Ramos (cell line): Measurements from ENCODE around the gene ATP2C1.
"Not testable (repeated sequence)": the region's sequence is repeated elsewhere in the genome, so short reads cannot be mapped to it uniquely, and the experiment has no call there.

Source experiments
- in situ Hi-C: fragments of 300-500 bp; cut with MboI; formaldehyde crosslinking; loops from one replicate; pipeline ENCODE4 v1.14.3; 2022; ENCODE audit warnings: low sequenced_read_pairs; ENCODE audit not compliant: unreplicated experiment

The ATP2C1 gene

DNA sequence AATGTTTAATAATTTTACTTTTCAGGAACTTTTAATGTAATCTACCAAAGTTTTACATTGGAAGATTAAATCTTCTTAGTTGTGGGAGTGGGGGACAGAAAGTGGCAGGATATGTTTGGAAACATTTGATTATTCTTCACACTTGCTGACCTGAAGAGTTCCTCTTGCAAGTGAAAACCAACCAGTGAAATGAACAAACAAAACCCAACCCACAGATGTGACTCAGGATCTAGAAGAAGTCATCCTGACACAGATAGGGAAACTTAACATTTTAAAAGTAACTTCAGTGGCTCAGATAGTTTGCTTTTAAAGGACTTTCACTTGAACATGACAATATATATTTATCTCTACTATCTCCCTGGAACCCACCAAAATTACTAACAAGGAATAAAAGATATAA, 77.3 kb downstream of the ATP2C1 start:
- in situ Hi-C loops = no loop called here

DNA sequence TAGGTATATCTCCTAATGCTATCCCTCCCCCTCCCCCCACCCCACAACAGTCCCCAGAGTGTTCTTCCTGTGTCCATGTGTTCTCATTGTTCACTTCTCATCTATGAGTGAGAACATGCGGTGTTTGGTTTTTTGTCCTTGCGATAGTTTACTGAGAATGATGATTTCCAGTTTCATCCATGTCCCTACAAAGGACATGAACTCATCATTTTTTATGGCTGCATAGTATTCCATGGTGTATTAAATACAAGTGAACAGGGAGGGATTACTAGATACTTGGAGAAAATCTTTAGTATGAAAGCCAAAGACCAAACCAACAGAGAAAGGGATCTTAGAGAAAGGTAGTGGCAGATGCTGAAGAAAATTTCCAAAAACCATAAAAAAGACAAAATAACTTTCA, 78.7 kb downstream of the ATP2C1 start:
- in situ Hi-C loops = not testable (repeated sequence)

DNA sequence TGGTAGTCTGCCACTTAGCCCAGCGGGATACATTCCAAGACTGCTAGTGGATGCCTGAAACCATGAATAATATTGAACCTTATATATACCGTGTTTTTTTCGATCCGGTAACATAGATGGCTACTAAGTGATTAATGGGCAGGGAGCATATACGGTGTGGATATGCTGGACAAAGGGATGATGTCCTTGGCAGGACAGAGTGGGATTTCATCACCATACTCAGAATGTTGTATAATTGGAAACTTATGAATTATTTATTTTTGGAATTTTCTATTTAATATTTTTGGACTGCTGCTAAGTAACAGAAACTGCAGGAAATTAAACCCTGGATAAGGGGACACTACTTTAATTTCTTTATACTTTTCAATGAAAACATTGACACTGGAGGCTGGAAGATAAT, 79.5 kb downstream of the ATP2C1 start:
- in situ Hi-C loops = no loop called here

DNA sequence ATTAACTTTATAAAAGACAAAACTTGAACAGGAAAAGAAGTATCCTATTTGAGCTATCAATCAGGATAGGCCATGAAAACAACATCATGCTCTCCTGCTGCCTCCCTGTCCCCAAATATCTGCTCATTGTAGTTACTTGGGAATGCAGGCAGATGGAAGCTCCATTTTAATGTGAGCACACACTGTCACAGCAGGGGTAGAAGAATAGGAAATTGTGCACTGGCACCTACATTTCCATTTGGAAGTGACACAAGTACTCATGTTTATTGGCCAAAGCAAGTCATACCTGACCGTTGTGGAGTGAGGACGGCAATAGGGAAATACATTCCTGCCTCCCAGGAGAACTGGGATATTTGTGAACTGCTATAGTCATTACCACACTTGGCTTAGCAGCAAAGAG, 80.3 kb downstream of the ATP2C1 start:
- in situ Hi-C loops = no loop called here

DNA sequence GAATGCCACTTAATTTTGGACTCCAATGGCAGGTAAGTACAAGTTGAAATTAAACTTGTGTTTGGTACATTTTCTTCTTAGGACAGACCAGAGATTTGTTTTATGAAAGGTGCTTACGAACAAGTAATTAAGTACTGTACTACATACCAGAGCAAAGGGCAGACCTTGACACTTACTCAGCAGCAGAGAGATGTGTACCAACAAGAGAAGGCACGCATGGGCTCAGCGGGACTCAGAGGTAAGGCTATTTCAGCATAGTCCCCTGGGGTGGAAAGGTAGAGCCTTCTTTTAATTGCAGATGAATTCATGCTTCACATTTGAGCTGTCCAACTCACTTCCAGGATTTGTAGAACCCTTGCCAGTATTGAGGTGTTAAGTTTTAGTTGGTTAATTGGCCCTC, 81.4 kb downstream of the ATP2C1 start:
- in situ Hi-C loops = no loop called here

DNA sequence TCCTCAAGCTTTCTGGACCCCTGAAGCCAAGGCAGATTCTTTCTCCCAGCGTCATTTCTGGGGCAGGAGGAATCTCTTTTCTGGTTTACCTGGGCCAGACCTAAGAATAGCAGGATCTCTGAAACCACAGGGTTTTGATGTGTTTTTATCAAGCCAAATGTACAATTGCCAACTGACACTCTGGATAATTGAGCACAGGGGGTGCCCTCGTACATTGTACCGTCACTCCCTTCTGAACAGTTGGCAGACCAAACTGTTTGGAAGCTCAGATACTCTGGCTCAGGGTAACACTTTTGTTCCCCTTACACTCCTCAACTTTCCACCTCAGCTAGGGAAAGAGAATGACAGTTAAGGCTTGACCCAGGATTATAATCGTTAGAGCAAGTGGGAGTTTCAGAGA, 82.8 kb downstream of the ATP2C1 start:
- in situ Hi-C loops = no loop called here

DNA sequence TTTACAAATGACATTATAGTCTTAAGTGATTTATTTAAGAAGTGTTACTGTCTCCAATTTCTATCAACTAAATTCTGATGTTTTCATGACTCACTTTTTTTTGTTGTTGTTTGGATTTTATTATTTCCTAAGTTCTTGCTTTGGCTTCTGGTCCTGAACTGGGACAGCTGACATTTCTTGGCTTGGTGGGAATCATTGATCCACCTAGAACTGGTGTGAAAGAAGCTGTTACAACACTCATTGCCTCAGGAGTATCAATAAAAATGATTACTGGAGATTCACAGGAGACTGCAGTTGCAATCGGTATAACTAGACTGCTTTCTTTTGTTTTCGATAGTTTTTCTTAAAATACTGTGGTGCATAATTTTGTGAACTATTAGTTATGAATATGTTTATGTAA, 85.2 kb downstream of the ATP2C1 start:
- in situ Hi-C loops = no loop called here

DNA sequence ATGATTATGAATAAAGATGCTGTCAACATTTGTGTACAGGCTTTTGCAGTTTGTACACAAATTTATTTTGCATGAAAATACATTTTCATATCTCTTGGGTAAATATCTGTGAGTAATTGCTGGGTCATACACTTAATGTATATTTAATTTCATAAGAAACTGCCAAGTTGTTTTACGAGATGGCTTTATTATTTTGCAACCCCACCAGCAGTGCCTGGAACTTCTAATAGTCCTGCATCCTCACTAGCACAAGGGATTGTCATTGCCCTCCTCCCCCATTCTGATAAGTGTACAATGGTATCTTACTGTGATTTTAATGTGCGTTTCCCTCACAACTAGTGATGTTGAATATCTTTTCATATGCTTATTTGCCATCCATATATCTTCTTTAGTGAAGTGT, 87.6 kb downstream of the ATP2C1 start:
- in situ Hi-C loops = no loop called here

DNA sequence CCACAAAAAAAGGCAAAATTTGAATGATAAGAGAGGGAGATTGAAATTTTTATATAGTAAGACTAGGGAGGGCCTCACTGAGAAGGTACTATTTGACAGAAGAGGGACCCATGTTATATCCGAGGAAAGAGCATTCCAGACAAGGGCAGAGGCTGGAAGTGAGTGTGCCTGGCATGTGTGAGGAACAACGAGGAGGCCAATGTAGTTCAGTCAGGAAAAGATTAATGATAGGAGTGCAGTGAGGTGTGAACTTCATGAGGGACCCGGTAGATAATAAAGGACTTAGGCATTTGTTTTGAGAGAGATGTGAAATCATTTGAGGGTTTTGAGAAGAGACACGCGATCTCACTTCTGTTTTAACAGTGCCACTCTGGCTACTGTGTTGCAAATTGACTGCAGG, 96.4 kb downstream of the ATP2C1 start:
- in situ Hi-C loops = no loop called here

DNA sequence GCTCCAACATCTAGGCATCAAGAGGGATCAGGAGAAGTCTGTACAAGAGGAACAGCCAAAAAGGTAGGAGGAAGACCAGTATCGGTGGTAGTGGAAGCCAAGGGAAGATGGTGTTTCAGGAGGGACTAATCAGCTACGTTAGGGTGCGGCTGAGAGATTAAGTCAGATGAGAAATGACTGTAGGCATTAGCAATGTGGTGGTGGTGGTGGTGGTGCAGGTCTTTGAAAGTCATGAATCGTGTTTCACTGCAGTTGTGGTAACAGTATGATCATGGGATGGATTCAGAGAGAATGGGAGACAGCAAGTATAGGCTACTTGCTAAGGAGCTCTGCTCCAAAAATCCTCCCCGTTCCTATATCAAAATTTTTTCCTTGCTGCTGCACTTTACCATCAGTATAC, 97.2 kb downstream of the ATP2C1 start:
- in situ Hi-C loops = no loop called here

DNA sequence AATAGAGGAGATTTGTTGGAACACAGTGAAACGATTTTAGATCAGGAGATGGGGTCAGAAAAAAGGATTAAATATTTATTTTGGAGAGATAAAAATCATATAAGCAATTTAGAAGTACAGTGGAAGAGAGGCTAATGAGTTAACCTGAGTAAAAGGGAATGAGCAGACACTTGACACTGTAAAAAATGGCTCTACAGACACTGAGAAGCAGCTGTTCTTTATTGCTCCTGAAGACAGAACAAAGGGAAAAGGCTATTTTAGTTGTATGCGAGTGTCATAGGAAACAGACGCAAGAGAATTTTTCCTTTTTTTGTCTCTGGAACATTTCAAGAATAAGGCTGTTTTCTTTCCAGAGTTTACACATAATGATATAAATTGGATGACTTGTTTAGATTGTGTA, 98.5 kb downstream of the ATP2C1 start:
- in situ Hi-C loops = no loop called here

DNA sequence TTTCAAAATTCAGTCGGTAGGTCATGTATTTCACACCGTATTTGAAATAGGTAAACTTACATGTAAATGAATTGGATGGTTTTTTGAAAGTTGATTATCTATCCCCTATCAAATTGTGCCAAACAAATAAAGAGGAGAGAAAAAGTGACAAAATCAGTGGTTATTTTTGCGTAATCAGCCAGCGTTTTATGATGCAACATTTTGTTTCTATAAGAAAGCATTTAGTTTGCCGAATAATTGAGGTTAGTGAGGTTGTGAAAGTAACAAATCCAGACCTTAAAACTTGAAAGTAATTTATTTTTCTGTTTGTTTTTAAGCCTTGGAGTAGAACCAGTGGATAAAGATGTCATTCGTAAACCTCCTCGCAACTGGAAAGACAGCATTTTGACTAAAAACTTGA, 103.4 kb downstream of the ATP2C1 start:
- in situ Hi-C loops = no loop called here

DNA sequence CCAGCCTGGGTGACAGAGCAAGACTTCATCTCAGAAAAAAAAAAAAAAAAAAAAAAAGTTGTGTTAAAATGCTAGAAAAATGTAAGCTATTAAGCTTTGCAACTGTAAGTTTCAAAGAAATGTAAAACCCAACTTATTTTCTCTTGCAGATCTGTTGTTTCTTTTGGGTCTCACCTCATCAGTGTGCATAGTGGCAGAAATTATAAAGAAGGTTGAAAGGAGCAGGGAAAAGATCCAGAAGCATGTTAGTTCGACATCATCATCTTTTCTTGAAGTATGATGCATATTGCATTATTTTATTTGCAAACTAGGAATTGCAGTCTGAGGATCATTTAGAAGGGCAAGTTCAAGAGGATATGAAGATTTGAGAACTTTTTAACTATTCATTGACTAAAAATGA, 107.2 kb downstream of the ATP2C1 start:
- in situ Hi-C loops = no loop called here

DNA sequence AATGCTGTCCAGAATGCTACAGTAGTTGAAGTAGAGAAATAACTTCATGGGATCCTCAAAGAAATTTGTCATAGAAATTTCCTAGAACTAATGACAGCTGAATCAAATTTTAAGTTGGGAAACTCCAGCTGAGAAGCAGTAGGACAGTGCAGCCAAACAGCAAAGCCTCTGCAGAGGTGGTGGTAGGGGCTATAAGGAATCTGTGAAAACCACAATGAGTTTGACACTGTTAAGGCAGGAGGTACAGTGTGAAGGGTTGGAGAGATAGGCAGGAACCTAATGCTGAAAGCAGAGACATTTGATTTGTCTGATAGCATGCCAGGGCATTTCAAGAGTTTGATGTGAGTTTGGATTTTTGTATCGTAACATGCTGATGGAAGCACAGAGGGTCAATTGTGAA, 110.7 kb downstream of the ATP2C1 start:
- in situ Hi-C loops = no loop called here

DNA sequence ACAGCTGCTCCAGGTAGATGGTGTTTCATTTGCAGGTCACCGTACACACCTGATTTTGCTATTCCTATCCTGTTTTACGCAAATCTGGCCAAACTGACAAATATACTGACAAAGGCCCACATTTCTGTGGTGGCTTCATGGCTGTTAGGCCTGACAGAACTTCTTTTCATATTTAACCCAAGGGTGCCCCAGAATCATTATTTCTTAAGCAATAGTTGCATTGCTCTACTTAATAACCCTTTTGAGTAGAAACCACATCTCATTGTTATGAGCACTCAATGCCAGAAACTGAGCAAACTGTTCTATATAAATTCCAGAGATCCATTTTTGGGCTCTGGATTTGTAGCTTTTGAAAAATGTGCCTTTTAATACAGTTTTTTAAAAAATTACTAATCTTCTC, 113.4 kb downstream of the ATP2C1 start:
- in situ Hi-C loops = no loop called here

DNA sequence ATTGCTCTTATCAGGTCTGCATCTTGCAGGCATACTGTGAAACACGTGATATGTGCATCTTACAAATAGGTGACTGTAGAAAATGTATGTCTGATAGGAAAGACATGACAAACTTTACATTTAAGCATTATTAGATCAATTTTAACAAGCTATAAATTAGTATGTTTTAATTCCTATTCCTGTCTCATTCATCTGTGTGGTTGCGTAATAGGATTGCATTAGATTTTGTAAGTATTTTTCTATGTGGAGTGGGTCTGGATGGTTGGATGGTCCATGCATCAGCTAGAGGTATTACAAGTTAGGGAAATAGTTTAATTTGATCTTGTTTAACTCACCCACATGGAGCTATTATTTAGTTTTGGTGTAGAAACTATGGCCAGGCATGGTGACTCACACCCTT, 113.9 kb downstream of the ATP2C1 start:
- in situ Hi-C loops = no loop called here

DNA sequence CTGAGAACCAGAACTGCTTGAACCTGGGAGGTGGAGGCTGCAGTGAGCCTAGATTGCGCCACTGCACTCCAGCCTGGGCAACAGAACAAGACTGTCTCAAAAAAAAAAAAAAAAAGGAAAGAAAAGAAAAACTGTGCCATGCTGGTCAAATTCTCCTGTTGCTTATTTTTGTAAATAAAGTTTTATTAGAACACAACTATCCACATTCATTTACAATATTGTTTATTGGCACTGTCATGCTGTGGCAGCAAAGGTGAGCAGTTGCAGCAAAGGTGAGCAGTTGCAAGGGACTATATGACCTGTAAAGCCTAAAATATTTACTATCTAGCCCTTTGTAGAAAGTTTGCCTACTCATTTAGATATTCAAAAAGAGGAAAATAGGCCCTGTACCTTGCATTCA, 114.4 kb downstream of the ATP2C1 start:
- in situ Hi-C loops = no loop called here

DNA sequence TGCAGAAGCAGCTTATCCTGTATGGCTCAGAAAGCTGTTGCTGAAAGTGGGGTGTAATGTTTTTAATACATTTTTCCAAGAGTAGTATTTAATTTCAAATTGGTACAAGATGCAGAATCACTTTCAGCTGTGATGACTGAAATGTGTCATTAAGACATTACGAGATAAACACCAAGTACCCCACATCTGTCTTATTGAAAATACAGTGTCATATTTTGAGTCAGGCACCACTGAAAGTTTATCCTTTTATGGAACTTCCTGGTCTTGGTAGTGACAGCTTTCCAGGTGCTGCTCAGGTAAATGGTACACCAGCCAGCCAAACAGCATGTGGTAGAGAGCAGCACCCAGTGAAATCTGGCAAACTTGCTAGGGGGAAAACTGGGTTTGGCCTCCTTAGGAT, 115.8 kb downstream of the ATP2C1 start:
- in situ Hi-C loops = no loop called here

DNA sequence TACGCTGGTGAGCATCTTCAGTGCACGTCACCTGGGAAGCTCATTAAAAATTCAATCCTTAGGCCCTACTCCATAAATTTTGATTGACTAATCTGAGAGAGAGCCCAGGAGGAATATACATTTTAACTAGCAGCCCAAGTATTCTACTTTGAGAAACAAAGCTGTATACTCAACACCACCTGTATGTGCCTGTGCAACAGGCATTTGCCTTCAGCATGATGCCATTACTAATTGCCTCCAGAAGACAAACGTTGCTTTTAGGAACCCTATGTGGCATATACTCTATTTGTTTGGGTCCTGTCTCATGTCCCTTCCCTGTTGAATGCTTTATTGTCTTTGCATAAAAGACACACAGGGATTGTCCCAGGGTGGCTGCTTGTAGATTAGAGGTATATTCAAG, 125.1 kb downstream of the ATP2C1 start:
- in situ Hi-C loops = no loop called here

DNA sequence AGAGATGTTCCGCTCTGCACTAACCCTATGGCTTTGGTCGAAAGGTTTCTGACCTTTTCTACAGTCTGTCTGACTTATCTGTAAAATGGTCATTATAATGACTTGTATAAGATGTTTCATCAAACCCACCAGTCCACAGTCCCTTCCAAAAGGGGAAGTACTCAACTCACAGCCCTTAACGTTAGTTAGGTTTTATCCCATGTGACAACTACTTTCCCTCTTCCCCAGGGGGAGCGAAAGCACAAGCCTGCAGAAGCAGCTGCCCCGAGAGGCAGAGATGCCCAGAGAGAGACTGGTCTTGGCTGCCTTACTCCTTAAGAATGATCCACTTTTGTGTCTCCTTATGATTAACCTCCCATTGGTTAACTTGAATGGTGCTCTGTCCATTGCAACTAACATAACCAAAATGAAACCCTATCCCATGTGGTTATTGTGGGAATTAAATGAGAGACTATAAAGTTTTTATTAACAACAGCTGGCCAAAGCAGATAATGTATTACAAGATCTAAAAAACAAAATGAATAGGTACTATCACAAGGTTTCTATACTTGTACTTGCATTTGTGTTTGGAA, 126.3 kb downstream of the ATP2C1 start:
- in situ Hi-C loops = no loop called here

DNA sequence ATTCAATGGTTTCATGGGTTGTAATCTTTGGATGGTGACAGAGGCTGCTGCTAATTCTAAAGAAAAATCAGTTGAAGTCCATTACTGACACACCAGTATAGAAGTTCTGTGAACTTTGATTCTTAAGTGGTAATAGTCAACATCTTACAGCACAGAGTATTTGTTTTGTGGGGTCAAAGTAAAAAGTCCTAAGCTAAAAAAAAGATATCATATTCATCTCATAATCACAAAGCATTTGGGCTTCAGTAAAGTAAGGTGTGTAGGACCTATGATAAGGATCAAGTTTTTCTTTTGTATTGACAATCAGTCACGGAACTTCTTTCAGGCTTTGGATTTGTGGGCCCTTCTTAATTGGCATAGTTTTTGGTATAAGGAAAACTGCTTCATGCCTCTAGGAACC, 131.7 kb downstream of the ATP2C1 start:
- in situ Hi-C loops = loop anchor here (25.0 kb wide), 2 partner anchors 1012 to 1362 kb away; partner anchors contain the start of gene CPNE4

DNA sequence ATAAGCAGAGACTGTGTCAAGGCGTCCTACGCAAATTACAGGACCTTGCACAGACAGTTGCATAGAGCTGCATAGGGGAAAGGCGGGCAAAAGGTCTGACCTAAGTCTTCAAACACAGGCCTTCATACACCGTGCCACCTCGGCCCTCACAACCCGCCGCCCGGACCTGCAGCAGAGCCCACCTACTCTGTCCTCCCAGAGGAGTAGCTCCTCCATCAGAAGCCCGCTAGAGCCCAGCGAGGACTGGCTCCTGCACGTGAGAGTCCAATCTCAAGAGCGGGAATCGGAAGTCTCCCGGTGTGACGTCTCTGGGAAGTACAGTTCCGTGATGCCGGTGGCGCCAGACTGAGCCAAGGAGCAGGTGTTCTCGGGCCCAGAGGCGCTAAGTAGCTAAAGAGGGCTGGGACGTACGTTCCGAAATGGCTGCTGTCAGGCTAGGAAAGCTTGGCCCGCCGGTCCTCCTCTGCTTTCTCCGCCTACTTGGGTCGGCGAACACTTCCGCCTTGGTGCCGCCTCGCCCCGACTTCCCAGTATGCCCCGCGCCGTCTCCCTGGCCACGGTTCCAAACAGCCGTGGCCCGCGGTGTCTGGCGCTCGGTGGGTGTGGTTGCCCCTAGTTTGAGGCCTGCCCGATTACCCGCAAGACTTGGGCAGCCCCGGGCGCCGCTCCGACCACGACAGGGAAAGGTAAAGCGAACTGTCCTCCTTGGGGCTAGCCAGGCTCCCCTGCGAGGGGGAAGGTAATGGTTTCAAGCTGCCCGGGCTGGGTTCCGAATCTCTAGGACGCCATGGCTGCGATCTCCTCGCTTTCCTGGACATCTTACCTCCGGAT, 132.7 kb downstream of the ATP2C1 start, which contains the start of the genes ASTE1 and NEK11:
ASTE1 (minus strand) TSS at position 505 of the 831 bp plus-strand sequence. CDS start 1,519 bp downstream, outside the sequence.
NEK11 (plus strand) TSS at position 557 of the 831 bp plus-strand sequence. CDS start 2,832 bp downstream, outside the sequence.
- in situ Hi-C loops = loop anchor here (25.0 kb wide), 2 partner anchors 1011 to 1361 kb away; partner anchors contain the start of gene CPNE4
